Body of pancreas (tissue), 4 donors: ENCODE results near the gene CPSF4L. TPM values are rescaled to one million over a fixed set of nuclear protein-coding genes. Genes with fewer than 3 reads are reported as not detected.

Experiments used
- ATAC-seq: fragments of 150-250 bp; one replicate; pipeline ENCODE4 v1.9.1; 2016
- DNase-seq, 4 donors: peaks; one replicate each; pipeline ENCODE4 v3.0.0-alpha.2; 2019
- H3K27ac ChIP-seq, 4 donors: fragments of 200-600 bp; sonication (generic); 1 replicate in 3 of 4; 2 replicates in 1 of 4; pipeline versions ENCODE4 v1.5.1 to v1.6.1; 2016 to 2019; ENCODE audit warnings: mild to moderate bottlenecking in 1 of 4, mixed read lengths in 1 of 4, moderate library complexity in 1 of 4
- H3K27me3 ChIP-seq, 2 donors: fragments of 200-600 bp; sonication (generic); one replicate each; pipeline ENCODE4 v1.6.0; 2016; ENCODE audit warnings: mild to moderate bottlenecking in 1 of 2
- H3K36me3 ChIP-seq, 2 donors: fragments of 200-600 bp; sonication (generic); replicated peaks in 1 of 2; 2 replicates each; pipeline ENCODE4 v1.5.1; 2016; ENCODE audit warnings: low read depth in 2 of 2; ENCODE audit not compliant: insufficient read depth in 1 of 2
- H3K4me1 ChIP-seq: fragments of 200-600 bp; sonication (generic); one replicate; pipeline ENCODE4 v1.6.0; 2016
- H3K4me3 ChIP-seq, 2 donors: fragments of 200-600 bp; sonication (generic); 1 replicate in 1 of 2; 2 replicates in 1 of 2; pipeline ENCODE4 v1.5.1; 2016 to 2019
- H3K9me3 ChIP-seq, 3 donors: fragments of 200-600 bp; sonication (generic); 1 replicate in 2 of 3; 2 replicates in 1 of 3; pipeline ENCODE4 v1.5.1; 2016
- CTCF ChIP-seq, 7 experiments: fragments of 450-650 bp in 4 of 7; fragments of 200-600 bp in 3 of 7; sonication (generic) in 3 of 7; IDR thresholded peaks; one replicate each; pipeline ENCODE4 v1.5.1; 2016 to 2019; ENCODE audit warnings: antibody characterized with exemption in 7 of 7
- POLR2A ChIP-seq, 3 donors: fragments of 450-650 bp; IDR thresholded peaks; one replicate each; pipeline ENCODE4 v1.6.1; 2016; ENCODE audit warnings: antibody characterized with exemption in 3 of 3, mild to moderate bottlenecking in 2 of 3
- WGBS, 2 donors: methylation state at CpG; one replicate each; pipeline ENCODE4 v1.1.5; 2017; 5-methylcytosine and 5-hydroxymethylcytosine counted together
- intact Hi-C: fragments of 100-400 bp; cut with DNase I; formaldehyde crosslinking; loops from one replicate; pipeline ENCODE4 v1.15.1; 2023
- total RNA-seq, 2 donors: library from RNA; depleted of rRNA; stranded (reverse); fragments of >200 nt; gene quantifications; one replicate each; pipeline ENCODE4 v1.1.0, GENCODE V29; 2016

CPSF4L gene
- total RNA-seq, 2 donors from 2014 or later = not detected

- H3K9me3 ChIP-seq = no peaks in the 10 kb centered on the region
- intact Hi-C loops = no loop called here
- ATAC-seq = no peak
- no peak overlapping the region for H3K4me3 ChIP-seq
- no peaks in the 10 kb centered on the region for H3K27me3 ChIP-seq
- no peak for TF ChIP-seq POLR2A (IDR thresholded peaks at IDR 0.05)
- no peak overlapping the region for H3K27ac ChIP-seq
- WGBS, 2 donors = 94 to 96% methylated on average over 3 to 4 of the region's 4 CpGs
- H3K36me3 ChIP-seq = no peaks in the 10 kb centered on the region
- no peak for DNase-seq
- H3K4me1 ChIP-seq = peaks cover 26% of the 10 kb centered on the region
Measured at GRCh38 chr17:73274490-73274889, 12.8 kb upstream of the CPSF4L start.

GRCh38 chr17:73272906-73273218, 11.2 kb upstream of the CPSF4L start:
- Histone ChIP-seq H3K36me3 (no peaks in the 10 kb centered on the region), H3K4me1 (peaks cover 26% of the 10 kb centered on the region), H3K4me3 (no peak overlapping the region), H3K27ac (peak overlapping the region in 2 of 4 donors; percentile 19 to 44), H3K27me3 (no peaks in the 10 kb centered on the region), H3K9me3 (no peaks in the 10 kb centered on the region)
- TF ChIP-seq CTCF (IDR thresholded peaks at IDR 0.05) = no peak
- no peak for TF ChIP-seq POLR2A (IDR thresholded peaks at IDR 0.05)
- ATAC-seq = no peak
- no peak for DNase-seq
- intact Hi-C loops = no loop called here
- WGBS, 2 donors = 35 to 75% methylated on average over 8 of the region's 8 CpGs

GRCh38 chr17:73271072-73271471, 9.4 kb upstream of the CPSF4L start:
- peaks cover 35% of the 10 kb centered on the region for H3K4me1 ChIP-seq
- intact Hi-C loops = no loop called here
- H3K27me3 ChIP-seq = no peaks in the 10 kb centered on the region
- no peak for ATAC-seq
- 88% methylated on average over 9 of the region's 9 CpGs for whole genome bisulfite sequencing, 2 donors
- H3K27ac ChIP-seq = no peak overlapping the region
- TF ChIP-seq CTCF (IDR thresholded peaks at IDR 0.05) (no peak), POLR2A (IDR thresholded peaks at IDR 0.05) (no peak)
- H3K36me3 ChIP-seq = no peaks in the 10 kb centered on the region
- DNase-seq = no peak
- no peak overlapping the region for H3K4me3 ChIP-seq
- H3K9me3 ChIP-seq = no peaks in the 10 kb centered on the region

GRCh38 chr17:73269791-73270190, 8.1 kb upstream of the CPSF4L start:
- Histone ChIP-seq H3K4me3 (no peak overlapping the region), H3K4me1 (peaks cover 35% of the 10 kb centered on the region), H3K9me3 (no peaks in the 10 kb centered on the region), H3K36me3 (no peaks in the 10 kb centered on the region), H3K27me3 (no peaks in the 10 kb centered on the region), H3K27ac (no peak overlapping the region)
- ATAC-seq (no peak), DNase-seq (no peak)
- intact Hi-C loops = no loop called here
- TF ChIP-seq CTCF (IDR thresholded peaks at IDR 0.05) (no peak), POLR2A (IDR thresholded peaks at IDR 0.05) (no peak)
- 93 to 100% methylated on average over 1 of the region's 1 CpG for WGBS, 2 donors

GRCh38 chr17:73269329-73269615, 7.6 kb upstream of the CPSF4L start:
- Histone ChIP-seq H3K4me1 (peaks cover 36% of the 10 kb centered on the region), H3K9me3 (no peaks in the 10 kb centered on the region), H3K4me3 (no peak overlapping the region), H3K27me3 (no peaks in the 10 kb centered on the region), H3K36me3 (no peaks in the 10 kb centered on the region), H3K27ac (peak overlapping the region; percentile 68 to 87 (median 76))
- ATAC-seq (no peak), DNase-seq (no peak)
- no peak for TF ChIP-seq POLR2A (IDR thresholded peaks at IDR 0.05)
- no peak for TF ChIP-seq CTCF (IDR thresholded peaks at IDR 0.05)
- intact Hi-C loops = no loop called here
